Astrocyte (in vitro differentiated cells and primary cell): ENCODE measurements around the gene G6PC3.

Experiments
- CTCF ChIP-seq: IDR thresholded peaks from 2 replicates; pipeline ENCODE4 v1.5.1; 2011; ENCODE audit warnings: low read depth, mild to moderate bottlenecking, inconsistent platforms, low read length, moderate library complexity; ENCODE audit not compliant: insufficient read depth
- EZH2 ChIP-seq: IDR thresholded peaks from 2 replicates; pipeline ENCODE4 v1.6.1; 2012; ENCODE audit warnings: mild to moderate bottlenecking, low read length, inconsistent platforms; ENCODE audit not compliant: insufficient read depth

GRCh38 chr17:44076716-44077594, 6.4 kb downstream of the G6PC3 start:
- no peak for TF ChIP-seq EZH2
- no peak for TF ChIP-seq CTCF
